GM10266 (cell line): Measurements from ENCODE around the gene BRPF3.

Experiments
- DNase-seq: peaks from one replicate; pipeline ENCODE4 v3.0.0; 2012; ENCODE audit errors: extremely low spot score
- CTCF ChIP-seq: IDR thresholded peaks from 2 replicates; pipeline ENCODE4 v1.5.1; 2012; ENCODE audit warnings: mild to moderate bottlenecking, low read depth; ENCODE audit not compliant: control insufficient read depth, insufficient read depth; ENCODE audit errors: missing control alignments

Gene BRPF3

DNA sequence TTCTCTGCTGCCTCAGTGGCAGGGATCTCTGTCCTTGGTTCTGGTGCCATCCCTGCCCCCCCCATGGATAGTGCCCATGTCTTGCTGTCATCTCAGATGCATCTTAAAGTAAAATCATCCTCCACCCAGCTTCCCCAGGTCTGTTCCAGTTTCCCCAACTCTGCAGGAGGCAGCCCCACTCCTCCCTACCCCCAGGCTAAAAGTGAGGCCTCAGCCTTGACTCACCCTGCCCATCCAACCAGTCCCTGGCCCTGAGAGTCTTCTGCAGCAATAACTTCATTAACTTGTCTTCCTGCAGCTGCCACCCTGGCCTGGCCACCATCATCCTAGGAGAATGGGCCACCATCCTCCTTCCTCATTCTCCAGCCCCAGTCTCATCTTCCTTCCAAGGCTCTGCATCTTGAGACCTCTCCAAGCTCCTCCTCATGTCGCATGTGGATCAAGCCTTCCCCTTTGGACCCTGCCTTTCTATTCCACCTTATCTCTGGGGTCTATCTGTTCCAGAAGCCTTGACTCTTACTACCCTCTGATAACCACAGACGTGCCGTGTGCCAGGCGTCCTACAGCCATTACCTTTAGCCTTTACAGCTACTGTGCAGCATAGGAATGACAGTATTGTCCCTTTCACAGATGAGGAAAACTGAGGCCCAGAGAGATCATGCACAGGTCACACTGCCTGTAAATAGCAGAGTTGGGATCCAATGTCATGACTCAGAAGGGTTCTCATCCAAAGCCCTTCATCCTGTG lies 71.4 kb downstream of the BRPF3 start:
- no peak for DNase-seq

DNA sequence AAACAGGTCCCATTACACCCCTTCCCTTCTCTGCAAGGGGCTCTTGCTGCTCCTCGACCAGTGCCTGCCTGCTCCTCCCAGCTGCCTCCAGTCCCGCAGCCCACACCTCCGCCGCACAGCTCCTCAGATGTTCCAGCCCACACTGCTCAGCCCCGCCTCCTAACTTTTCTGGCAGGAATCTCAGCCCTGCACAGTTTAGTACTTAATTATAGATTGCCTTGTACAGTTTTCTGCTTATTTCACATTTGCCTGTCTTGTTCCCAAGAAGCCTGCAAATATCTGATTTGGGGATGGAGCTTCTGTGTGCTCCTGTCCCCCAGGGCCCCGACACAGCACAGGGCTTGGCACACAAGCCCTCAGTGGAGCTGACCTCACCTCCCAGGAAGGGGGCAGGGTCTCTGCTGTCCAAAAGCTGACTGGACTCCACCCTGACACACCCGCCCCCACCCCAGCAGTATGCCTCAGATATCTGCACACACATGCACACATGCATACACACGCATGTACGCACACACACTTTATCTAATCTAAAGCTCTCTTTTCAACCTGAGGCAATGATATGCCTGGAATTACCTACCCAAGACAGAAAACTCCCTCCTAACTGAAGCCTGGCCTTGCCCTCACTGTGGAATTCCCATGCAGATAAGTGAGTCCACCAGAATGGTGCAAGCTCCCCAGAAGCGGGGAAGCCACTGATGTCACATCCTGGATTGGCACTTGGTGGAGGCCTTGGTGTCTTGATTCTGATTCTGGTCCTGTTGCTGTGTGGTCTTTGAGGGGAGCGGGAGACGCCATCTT lies 72.1 kb downstream of the BRPF3 start:
- DNase-seq = no peak
- TF ChIP-seq CTCF = no peak

More for the DNA sequence above, 71.4 kb downstream of the BRPF3 start:
- TF ChIP-seq CTCF = no peak

GRCh38 chr6:36269834-36270705 lies 73.5 kb downstream of the BRPF3 start, which contains the start of gene PNPLA1:
PNPLA1 (plus strand) TSS chr6:36270060; CDS start chr6:36270460, 400 bp downstream.
- no peak for TF ChIP-seq CTCF
- DNase-seq = no peak

GRCh38 chr6:36272234-36272633 lies 75.7 kb downstream of the BRPF3 start:
- no peak for DNase-seq
- no peak for TF ChIP-seq CTCF

DNA sequence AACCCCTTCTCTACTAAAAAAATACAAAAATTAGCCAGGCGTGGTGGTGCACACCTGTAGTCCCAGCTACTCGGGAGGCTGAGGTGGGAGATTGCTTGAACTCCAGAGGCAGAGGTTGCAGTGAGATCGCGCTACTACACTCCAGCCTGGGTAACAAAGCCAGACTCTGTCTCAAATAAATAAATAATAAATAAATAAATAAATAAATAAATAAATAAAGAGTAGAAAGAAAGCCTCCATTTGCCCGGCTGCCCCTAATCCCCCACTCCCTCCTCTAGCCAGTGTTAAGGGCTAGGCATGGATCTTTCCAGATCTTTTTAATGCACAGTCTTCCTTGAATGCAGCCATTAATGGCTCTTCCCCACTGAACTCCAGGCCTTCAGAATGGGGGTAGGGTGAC lies 76.5 kb downstream of the BRPF3 start:
- TF ChIP-seq CTCF = no peak
- no peak for DNase-seq

DNA sequence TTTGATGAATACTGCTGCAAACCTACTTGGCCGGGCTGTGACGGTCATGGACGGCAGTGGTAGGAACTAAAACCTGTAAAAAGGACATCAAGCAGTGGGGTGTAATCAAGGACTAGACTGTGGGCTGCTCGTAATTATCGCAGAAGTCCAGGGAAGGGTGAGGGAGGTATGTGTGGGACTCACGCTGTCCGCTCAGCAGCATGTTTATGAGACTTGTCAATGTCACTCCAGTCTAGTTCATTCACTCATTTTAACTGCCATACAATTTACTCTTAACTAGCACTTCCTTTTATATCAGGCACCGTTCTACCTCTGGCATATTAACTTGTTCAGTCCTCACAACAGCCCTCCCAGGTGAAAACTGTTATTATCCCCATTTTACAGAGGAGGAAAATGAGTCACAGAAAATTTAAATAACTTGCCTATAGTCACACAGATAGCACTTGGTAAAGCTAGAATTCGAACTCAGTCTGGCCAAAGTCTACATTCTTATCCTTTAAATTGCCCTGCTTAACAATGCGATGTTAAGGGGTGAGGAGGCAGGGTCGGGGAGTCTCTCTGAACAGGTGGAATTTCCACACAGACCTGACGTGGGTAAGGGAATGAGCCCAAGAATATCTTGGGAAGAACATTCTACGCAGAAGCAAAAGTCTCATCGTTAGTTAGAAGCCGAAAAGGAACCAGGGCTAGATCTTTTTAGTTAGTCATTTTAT lies 77.4 kb downstream of the BRPF3 start:
- DNase-seq = no peak
- TF ChIP-seq CTCF = no peak
